GM10266 (cell line): ENCODE results near the gene RNF141.

Experiments
- DNase-seq: peaks from one replicate; pipeline ENCODE4 v3.0.0; 2012; ENCODE audit errors: extremely low spot score
- TF ChIP-seq, protein P1 (sequence below): IDR thresholded peaks from 2 replicates; pipeline ENCODE4 v1.5.1; 2012; ENCODE audit warnings: mild to moderate bottlenecking, low read depth; ENCODE audit not compliant: control insufficient read depth, insufficient read depth; ENCODE audit errors: missing control alignments

The RNF141 gene

DNA sequence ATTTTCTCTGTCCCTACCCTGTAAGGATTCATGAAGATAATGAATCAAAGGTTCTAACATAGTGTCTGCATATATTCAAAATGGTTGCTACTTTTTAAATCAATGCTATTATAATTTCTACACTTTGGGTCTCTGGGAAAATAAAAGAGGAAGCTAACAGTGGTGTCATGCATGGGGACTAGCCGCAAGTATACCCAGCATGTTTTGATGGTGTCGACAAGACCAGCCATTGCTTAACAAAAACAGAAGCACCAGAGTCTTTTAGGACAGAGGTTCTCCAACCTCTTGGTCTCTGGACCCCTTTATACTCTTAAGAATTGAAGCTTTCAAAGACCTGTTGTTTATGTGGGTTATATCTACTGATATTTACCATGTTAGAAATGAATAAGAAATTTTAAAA is 37.8 kb downstream of the RNF141 start:
- TF ChIP-seq, protein P1, sequence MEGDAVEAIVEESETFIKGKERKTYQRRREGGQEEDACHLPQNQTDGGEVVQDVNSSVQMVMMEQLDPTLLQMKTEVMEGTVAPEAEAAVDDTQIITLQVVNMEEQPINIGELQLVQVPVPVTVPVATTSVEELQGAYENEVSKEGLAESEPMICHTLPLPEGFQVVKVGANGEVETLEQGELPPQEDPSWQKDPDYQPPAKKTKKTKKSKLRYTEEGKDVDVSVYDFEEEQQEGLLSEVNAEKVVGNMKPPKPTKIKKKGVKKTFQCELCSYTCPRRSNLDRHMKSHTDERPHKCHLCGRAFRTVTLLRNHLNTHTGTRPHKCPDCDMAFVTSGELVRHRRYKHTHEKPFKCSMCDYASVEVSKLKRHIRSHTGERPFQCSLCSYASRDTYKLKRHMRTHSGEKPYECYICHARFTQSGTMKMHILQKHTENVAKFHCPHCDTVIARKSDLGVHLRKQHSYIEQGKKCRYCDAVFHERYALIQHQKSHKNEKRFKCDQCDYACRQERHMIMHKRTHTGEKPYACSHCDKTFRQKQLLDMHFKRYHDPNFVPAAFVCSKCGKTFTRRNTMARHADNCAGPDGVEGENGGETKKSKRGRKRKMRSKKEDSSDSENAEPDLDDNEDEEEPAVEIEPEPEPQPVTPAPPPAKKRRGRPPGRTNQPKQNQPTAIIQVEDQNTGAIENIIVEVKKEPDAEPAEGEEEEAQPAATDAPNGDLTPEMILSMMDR = no peak
- DNase-seq = no peak

DNA sequence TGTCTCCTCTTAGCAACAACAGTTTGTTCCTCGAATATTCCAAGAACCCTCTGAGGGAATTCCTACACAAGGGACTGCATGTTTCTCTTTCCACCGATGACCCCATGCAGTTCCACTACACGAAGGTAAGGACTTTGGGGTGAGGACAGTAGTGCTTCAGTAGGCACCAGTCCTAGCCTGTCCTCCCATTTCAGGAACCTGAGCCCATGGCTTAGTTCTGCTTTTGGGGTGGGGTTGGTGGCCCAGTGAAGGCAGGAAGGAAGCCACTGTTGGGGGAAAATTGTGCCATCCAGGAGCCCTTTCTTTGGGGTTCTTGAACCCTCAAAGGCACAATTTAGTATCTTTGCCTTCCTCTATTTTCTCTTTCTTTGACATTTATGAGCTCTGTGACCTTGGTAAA is 38.2 kb downstream of the RNF141 start:
- DNase-seq = no peak
- TF ChIP-seq, protein P1 = no peak

DNA sequence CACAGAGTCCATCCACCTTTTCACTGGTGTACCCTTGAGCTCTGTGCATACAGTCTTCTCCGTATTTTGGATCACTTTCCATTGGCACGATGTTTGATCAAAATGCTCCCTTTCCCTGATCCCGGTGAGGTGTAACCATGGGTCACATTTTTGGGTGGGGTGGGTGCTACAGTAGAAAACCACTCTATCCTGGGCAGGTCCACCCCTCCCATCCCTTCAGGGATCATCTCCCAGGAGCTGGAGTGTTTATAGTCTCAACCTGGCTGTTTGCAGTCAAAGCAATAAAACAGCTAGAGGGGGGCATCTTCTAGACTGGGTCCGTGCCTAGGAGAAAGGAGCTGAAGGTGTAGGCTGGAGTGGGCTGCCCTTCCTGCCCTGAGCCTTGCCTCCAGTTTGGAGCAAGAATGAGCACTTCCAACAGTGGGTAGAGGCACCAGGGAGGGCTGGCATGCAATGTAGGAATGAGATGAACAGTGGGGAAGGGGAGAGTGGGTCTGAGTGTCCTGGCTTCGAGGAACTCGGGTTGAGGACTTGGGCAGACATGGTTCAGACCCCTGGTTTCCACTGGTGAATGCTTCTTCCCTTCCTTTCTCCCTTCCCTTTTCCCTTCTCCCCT is 38.8 kb downstream of the RNF141 start:
- TF ChIP-seq, protein P1 = no peak
- DNase-seq = no peak

DNA sequence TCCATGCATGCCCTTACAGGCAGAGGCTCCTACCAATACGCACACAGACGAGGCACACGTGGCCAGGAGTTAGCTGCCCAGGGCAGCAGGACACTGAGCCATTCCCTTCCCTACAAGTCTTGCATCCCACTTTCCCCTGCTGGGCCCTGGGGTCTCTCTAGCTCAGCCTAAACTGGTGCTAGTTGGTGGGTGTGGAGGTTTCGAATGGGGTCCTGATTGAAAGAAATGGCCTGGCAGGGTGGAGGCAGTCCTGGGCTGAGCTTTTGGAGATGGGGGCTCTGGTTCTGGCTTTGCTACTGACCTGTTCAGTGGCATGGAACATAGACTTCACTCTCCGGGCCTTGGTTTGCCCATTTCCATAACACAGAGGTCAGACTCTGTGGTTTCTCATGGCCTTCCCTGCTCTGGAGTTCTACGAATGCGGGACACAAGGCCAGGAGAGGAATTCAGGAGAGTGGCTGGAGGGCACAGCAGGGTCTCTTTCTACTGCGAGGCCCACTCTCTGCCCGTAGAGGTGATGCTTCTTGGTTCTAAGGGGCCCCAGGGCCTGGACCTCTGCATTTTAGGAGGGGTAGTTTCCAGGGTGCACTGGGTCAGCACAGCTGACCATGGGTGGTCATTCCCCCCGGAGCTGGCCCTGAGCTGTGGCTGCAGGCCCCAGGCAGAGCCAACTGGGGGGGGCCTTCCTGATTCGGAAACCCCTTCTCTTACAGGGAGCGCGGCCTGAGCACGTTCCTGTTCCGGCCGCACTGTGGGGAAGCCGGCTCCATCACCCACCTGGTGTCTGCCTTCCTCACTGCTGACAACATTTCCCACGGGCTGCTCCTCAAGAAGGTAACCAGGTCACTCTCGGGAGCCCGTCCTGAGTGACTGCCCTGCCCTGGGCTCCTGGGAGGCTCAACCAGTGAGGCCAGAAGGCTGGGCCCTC is 40.0 kb downstream of the RNF141 start:
- DNase-seq = no peak
- TF ChIP-seq, protein P1 = no peak

DNA sequence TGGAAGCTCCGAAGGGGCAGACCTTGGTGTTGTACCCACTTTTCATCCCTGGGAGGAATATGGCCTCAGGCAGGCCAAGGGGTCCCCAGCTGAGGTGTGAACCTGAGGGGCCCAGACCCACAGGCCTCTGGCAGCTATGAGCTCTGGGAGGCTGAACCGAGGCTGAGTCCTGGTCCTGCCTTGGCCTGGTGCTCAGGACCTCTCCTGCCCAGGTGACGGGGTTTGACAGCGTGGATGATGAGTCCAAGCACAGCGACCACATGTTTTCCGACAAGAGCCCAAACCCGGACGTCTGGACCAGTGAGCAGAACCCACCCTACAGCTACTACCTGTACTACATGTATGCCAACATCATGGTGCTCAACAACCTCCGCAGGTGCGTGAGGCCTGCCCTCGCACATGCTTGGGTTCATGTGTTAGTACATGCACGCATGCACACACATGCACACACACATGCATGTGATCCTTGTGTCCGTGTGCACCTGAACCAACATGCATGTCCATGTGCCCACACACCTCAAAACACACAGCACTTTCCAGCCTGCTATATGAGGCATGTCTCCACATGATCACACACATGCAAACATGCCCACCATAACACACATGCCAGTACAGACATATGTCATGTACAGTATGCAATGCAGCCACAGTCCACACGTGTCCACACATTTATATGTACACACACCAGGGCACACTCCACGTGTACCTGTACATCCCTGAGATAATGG is 40.9 kb downstream of the RNF141 start:
- TF ChIP-seq, protein P1 = no peak
- DNase-seq = no peak

DNA sequence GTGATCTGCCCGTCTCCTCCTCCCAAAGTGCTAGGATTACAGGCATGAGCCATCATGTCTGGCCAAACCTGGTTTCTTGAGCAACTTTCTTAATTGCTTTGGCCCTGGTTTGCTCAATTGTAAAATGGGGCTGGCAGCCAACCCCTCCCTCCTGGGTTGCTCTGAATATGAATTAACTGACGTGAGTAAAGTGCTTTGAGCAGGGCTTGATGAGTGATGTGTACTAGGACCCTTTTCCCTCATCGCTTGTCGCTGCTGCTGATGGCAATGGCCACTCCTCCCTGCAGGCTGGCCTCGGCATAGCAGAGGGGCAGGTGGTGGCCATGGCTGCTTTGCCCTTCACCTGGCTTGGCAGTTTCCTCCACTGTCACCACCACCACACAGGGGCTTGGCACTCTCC is 41.5 kb downstream of the RNF141 start:
- TF ChIP-seq, protein P1 = no peak
- DNase-seq = no peak
